Calu3 (cell line): ENCODE results near the gene STK17A. TPM values are rescaled to one million over a fixed set of nuclear protein-coding genes. Genes with fewer than 3 reads are reported as not detected.

Experiments
- BruUV-seq: library from RNA; stranded (reverse); fragments of 400-500 nt; replicated peaks from 2 replicates; lab custom pipeline; 2021; lab: Mats Ljungman, UMichigan
- CTCF ChIA-PET: fragments of 300-600 bp; sonication (Branson Sonifier 250); formaldehyde crosslinking; loops from one replicate; lab custom pipeline; 2022; ENCODE audit warnings: antibody characterized with exemption; lab: Charles Lee
- DNase-seq: peaks from one replicate; pipeline ENCODE4 v3.0.0; 2022
- H3K27ac Mint-ChIP-seq: one replicate; pipeline ENCODE4 v1.8.0; 2022; ENCODE audit warnings: mixed read lengths; ENCODE audit not compliant: unreplicated experiment
- H3K27me3 Mint-ChIP-seq: one replicate; pipeline ENCODE4 v1.8.0; 2022; ENCODE audit warnings: mixed read lengths; ENCODE audit not compliant: unreplicated experiment
- H3K36me3 Mint-ChIP-seq: one replicate; pipeline ENCODE4 v1.8.0; 2022; ENCODE audit warnings: mild to moderate bottlenecking, moderate library complexity, mixed read lengths; ENCODE audit not compliant: insufficient read depth, unreplicated experiment
- H3K4me1 Mint-ChIP-seq: one replicate; pipeline ENCODE4 v1.8.0; 2022; ENCODE audit warnings: mild to moderate bottlenecking, low read depth, mixed read lengths; ENCODE audit not compliant: unreplicated experiment
- H3K4me3 Mint-ChIP-seq: one replicate; pipeline ENCODE4 v1.8.0; 2022; ENCODE audit warnings: mild to moderate bottlenecking, low read depth, moderate library complexity, mixed read lengths; ENCODE audit not compliant: unreplicated experiment
- H3K9me3 Mint-ChIP-seq: one replicate; pipeline ENCODE4 v1.8.0; 2022; ENCODE audit warnings: low read depth, mixed read lengths; ENCODE audit not compliant: unreplicated experiment
- intact Hi-C: fragments of 100-400 bp; cut with micrococcal nuclease; formaldehyde crosslinking; loops from one replicate; pipeline ENCODE4 v1.10.0; 2022; ENCODE audit not compliant: unreplicated experiment
- total RNA-seq: library from RNA; stranded (reverse); gene quantifications from 2 replicates; pipeline ENCODE4 v1.2.3, GENCODE V29; 2022
- TF ChIP-seq, protein P1 (sequence below): fragments of 200-600 bp; IDR thresholded peaks from one replicate; pipeline ENCODE4 v1.8.0; 2022; ENCODE audit warnings: antibody characterized with exemption; ENCODE audit not compliant: unreplicated experiment

Gene STK17A
- total RNA-seq, 1 experiment from 2014 or later, result 53.5 TPM

DNA sequence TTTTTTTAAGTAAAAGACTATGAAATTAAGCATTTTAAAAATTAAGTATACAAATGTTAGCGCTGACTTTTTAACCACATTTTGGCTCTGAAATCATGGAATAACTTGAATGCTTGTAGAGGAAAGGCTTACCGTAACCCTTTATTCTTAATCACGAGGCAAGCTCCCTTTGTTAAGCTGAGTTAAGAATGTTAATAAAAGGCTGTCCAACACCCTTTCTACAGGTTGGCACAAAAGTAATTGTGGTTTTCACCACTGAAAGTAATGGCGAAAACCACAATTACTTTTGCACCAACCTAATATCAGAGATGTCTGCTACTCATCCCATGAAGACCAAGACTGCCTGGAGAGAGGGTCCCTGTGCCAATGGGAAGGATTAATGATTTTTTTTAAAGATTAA, 70.6 kb downstream of the STK17A start:
- Mint-ChIP-seq H3K4me3 (no peak overlapping the region), H3K9me3 (peaks cover 2% of the 10 kb centered on the region), H3K27me3 (no peaks in the 10 kb centered on the region), H3K4me1 (peaks cover 63% of the 10 kb centered on the region), H3K27ac (no peak overlapping the region), H3K36me3 (peaks cover 33% of the 10 kb centered on the region)
- TF ChIP-seq, protein P1, sequence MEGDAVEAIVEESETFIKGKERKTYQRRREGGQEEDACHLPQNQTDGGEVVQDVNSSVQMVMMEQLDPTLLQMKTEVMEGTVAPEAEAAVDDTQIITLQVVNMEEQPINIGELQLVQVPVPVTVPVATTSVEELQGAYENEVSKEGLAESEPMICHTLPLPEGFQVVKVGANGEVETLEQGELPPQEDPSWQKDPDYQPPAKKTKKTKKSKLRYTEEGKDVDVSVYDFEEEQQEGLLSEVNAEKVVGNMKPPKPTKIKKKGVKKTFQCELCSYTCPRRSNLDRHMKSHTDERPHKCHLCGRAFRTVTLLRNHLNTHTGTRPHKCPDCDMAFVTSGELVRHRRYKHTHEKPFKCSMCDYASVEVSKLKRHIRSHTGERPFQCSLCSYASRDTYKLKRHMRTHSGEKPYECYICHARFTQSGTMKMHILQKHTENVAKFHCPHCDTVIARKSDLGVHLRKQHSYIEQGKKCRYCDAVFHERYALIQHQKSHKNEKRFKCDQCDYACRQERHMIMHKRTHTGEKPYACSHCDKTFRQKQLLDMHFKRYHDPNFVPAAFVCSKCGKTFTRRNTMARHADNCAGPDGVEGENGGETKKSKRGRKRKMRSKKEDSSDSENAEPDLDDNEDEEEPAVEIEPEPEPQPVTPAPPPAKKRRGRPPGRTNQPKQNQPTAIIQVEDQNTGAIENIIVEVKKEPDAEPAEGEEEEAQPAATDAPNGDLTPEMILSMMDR, result no peak
- no peak for DNase-seq
- intact Hi-C loops, result no loop called here
- BruUV-seq, result no TSS peak
- CTCF ChIA-PET, result interaction anchor here (0.8 kb wide), 1 partner anchor 71 kb away, joined by 3 read pairs; no protein-coding TSS in a partner anchor

DNA sequence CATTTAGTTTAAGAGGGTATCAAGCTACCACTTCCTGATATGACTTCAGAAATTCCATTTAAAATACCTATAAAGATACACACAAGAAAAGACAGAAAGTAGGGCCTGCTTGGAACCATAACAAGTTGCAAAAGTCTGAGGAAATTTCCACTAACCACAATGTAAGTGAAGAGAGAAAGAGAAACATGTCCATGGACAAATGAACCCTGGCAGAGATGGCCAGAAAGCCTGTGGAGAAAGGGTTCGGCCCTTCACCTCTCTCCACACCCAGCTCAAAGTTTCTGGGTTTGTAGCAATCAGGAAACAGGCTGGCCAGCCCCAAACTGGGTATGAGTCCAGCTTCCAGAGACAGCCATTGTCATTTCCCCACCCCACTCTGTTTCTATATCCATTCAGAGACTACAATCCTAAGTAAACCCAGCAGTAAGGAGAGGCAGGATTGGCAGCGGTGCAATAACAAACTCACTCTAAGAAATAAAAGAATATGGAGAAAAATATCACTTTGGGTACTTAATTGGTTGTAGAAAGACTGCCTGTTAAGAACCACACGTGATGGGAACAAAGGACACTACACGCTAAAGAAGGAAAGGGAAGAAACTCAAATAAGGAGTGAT, 71.1 kb downstream of the STK17A start:
- intact Hi-C loops, result no loop called here
- peaks cover 2% of the 10 kb centered on the region for H3K9me3 Mint-ChIP-seq
- H3K27ac Mint-ChIP-seq, result peak overlapping the region; percentile 11
- CTCF ChIA-PET, result no interaction called here
- peaks cover 63% of the 10 kb centered on the region for H3K4me1 Mint-ChIP-seq
- H3K4me3 Mint-ChIP-seq, result no peak overlapping the region
- H3K36me3 Mint-ChIP-seq, result peaks cover 37% of the 10 kb centered on the region
- no peaks in the 10 kb centered on the region for H3K27me3 Mint-ChIP-seq
- DNase-seq, result no peak
- TF ChIP-seq, protein P1, result no peak
- no TSS peak for BruUV-seq

DNA sequence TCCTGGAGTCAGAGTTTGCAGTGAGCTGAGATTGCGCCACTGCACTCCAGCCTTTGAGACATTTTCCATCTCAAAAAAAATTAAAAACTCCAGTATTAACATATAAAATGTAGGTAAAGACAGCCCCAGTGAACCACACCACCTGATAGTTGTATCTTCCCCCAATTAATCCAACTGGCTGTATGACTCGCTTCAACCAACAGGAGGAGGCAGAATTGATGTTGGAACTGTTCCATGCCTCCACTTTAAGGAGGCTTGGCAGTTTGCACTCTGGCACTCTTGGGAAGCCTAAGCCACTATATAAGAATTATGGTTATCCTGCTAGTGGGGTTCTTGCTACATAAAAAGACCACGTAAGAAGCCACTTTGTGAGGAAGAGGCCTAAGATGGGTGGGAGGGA, 72.7 kb downstream of the STK17A start:
- CTCF ChIA-PET, result no interaction called here
- H3K4me1 Mint-ChIP-seq, result peaks cover 63% of the 10 kb centered on the region
- intact Hi-C loops, result no loop called here
- no peak overlapping the region for H3K27ac Mint-ChIP-seq
- no peak overlapping the region for H3K4me3 Mint-ChIP-seq
- H3K36me3 Mint-ChIP-seq, result peaks cover 28% of the 10 kb centered on the region
- no TSS peak for BruUV-seq
- DNase-seq, result no peak
- H3K27me3 Mint-ChIP-seq, result no peaks in the 10 kb centered on the region
- peaks cover 2% of the 10 kb centered on the region for H3K9me3 Mint-ChIP-seq
- TF ChIP-seq, protein P1, result no peak

DNA sequence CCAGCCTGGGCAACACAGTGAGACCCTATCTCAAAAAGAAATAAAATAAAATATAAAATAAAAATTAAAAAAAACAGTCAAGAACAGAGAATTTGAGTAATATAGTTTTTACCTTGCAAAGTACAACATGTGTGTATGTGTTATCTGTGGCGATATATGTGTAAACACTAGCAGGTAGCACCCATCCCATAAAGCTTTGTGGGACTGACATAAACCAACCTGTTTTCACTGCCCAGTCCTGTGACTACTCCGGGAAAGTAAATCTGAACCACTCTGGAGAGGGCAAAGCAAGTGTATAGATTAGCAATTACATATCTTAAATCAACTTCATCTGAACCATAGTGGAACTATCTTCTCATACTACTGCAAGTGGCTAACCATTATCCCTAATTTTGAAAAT, 74.1 kb downstream of the STK17A start:
- peaks cover 56% of the 10 kb centered on the region for H3K4me1 Mint-ChIP-seq
- no TSS peak for BruUV-seq
- no peak overlapping the region for H3K4me3 Mint-ChIP-seq
- no peak for DNase-seq
- no peaks in the 10 kb centered on the region for H3K27me3 Mint-ChIP-seq
- intact Hi-C loops, result no loop called here
- CTCF ChIA-PET, result no interaction called here
- peaks cover 16% of the 10 kb centered on the region for H3K36me3 Mint-ChIP-seq
- peak overlapping the region; percentile 61 for H3K27ac Mint-ChIP-seq
- H3K9me3 Mint-ChIP-seq, result peaks cover 2% of the 10 kb centered on the region
- TF ChIP-seq, protein P1, result no peak
